Stimulated activated naive CD8-positive, alpha-beta T cell treated with anti-CD3 and anti-CD28 coated beads, Interleukin-15, amount 100 ng/mL, for 72 hours (primary cell): ENCODE results near the gene CDC42EP1.
"Not testable (repeated sequence)": the region's sequence is repeated elsewhere in the genome, so short reads cannot be mapped to it uniquely, and the experiment has no call there.

Experiments
- ATAC-seq: fragments of 150-1000 bp; cut with Tn5 transposase; 2 replicates; pipeline ENCODE4 v1.10.0; 2021; ENCODE audit warnings: mild to moderate bottlenecking, moderate library complexity
- DNase-seq, 2 donors: peaks; one replicate each; pipeline ENCODE4 v3.0.0; 2021 to 2022
- H3K27ac Mint-ChIP-seq, 2 donors: one replicate each; pipeline ENCODE4 v1.8.0; 2022; ENCODE audit warnings: mild to moderate bottlenecking in 2 of 2, mixed read lengths in 2 of 2, moderate library complexity in 2 of 2
- H3K27me3 Mint-ChIP-seq: one replicate; pipeline ENCODE4 v1.8.0; 2022; ENCODE audit warnings: mixed read lengths
- H3K4me1 Mint-ChIP-seq: one replicate; pipeline ENCODE4 v1.8.0; 2022; ENCODE audit warnings: mild to moderate bottlenecking, mixed read lengths
- H3K4me3 Mint-ChIP-seq, 2 donors: one replicate each; pipeline ENCODE4 v1.8.0; 2022; ENCODE audit warnings: mild to moderate bottlenecking in 2 of 2, mixed read lengths in 2 of 2, moderate library complexity in 1 of 2
- H3K9me3 Mint-ChIP-seq, 2 donors: one replicate each; pipeline ENCODE4 v1.8.0; 2022; ENCODE audit warnings: mixed read lengths in 2 of 2

CDC42EP1 gene

GRCh38 chr22:37607010-37607934 lies 47.0 kb downstream of the CDC42EP1 start:
- Mint-ChIP-seq H3K27me3 (no peaks in the 10 kb centered on the region), H3K9me3 (no peaks in the 10 kb centered on the region), H3K27ac (peak overlapping the region; percentile 96), H3K4me1 (peaks cover 62% of the 10 kb centered on the region), H3K4me3 (peak overlapping the region; percentile 88 to 99)
- DNase-seq (peak; percentile 89 to 91), ATAC-seq (peak; percentile 28)

GRCh38 chr22:37607935-37608476 lies 47.7 kb downstream of the CDC42EP1 start:
- Mint-ChIP-seq H3K9me3 (no peaks in the 10 kb centered on the region), H3K27ac (peak overlapping the region; percentile 96), H3K4me1 (peaks cover 67% of the 10 kb centered on the region), H3K27me3 (no peaks in the 10 kb centered on the region), H3K4me3 (peak overlapping the region; percentile 88 to 99)
- ATAC-seq (peak; percentile 5), DNase-seq (no peak)

- Mint-ChIP-seq H3K4me1 (peaks cover 74% of the 10 kb centered on the region), H3K27me3 (no peaks in the 10 kb centered on the region), H3K4me3 (peak within 1 kb of the TSS; percentile 88 to 99), H3K9me3 (no peaks in the 10 kb centered on the region), H3K27ac (peak within 1 kb of the TSS; percentile 96)
- DNase-seq: peak; percentile 94 to 99
- peak; percentile 90 for ATAC-seq
These were observed 48.4 kb downstream of the CDC42EP1 start, which contains the start of gene GGA1 for GRCh38 chr22:37608477-37609239. TSS of gene GGA1 (plus strand) at chr22:37608834. CDS start at chr22:37608861, 27 bp downstream.

- H3K9me3 Mint-ChIP-seq: no peaks in the 10 kb centered on the region
- H3K27me3 Mint-ChIP-seq: no peaks in the 10 kb centered on the region
- ATAC-seq: no peak
- peaks cover 68% of the 10 kb centered on the region for H3K4me1 Mint-ChIP-seq
- H3K27ac Mint-ChIP-seq: peak overlapping the region; percentile 91 to 93
- H3K4me3 Mint-ChIP-seq: peak overlapping the region; percentile 88 to 99
- DNase-seq: no peak
These were observed 49.2 kb downstream of the CDC42EP1 start for GRCh38 chr22:37609240-37610152.

GRCh38 chr22:37610153-37610475 lies 49.8 kb downstream of the CDC42EP1 start:
- not testable (repeated sequence) for ATAC-seq, H3K27me3 Mint-ChIP-seq, DNase-seq, H3K9me3 Mint-ChIP-seq
- peak overlapping the region; percentile 91 to 93 for H3K27ac Mint-ChIP-seq
- peaks cover 61% of the 10 kb centered on the region for H3K4me1 Mint-ChIP-seq
- H3K4me3 Mint-ChIP-seq: peak overlapping the region; percentile 88 to 99

- peak overlapping the region in 1 of 2 donors; percentile 42 for H3K27ac Mint-ChIP-seq
- H3K4me3 Mint-ChIP-seq: peak overlapping the region; percentile 88 to 99
- DNase-seq (no peak), ATAC-seq (no peak)
- H3K4me1 Mint-ChIP-seq: peaks cover 56% of the 10 kb centered on the region
- H3K9me3 Mint-ChIP-seq: no peaks in the 10 kb centered on the region
- no peaks in the 10 kb centered on the region for H3K27me3 Mint-ChIP-seq
These were observed 50.3 kb downstream of the CDC42EP1 start for GRCh38 chr22:37610480-37611129.

DNA sequence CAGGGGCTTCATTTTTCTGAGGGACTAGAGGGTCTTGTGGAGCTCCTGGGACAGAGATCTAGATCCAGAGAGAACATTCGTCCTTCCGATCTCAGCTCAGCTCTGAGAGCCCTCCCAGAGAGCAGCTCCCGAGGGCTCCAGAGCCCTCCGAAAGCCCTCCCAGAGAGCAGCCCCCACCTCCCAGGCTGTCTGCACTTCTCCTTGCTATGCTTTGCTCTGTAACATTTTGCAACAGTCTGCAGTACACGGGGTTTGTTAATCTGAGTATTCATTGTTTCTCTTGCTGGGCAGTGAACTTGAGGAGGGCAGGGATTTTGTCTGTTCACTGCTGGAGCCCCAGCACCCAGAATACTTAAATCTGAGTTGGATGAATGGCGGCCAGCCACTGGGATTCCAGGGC lies 50.9 kb downstream of the CDC42EP1 start:
- Mint-ChIP-seq H3K4me3 (peak overlapping the region in 1 of 2 donors; percentile 26), H3K9me3 (no peaks in the 10 kb centered on the region), H3K27ac (peak overlapping the region in 1 of 2 donors; percentile 5), H3K4me1 (peaks cover 52% of the 10 kb centered on the region), H3K27me3 (no peaks in the 10 kb centered on the region)
- ATAC-seq: no peak
- DNase-seq: no peak

DNA sequence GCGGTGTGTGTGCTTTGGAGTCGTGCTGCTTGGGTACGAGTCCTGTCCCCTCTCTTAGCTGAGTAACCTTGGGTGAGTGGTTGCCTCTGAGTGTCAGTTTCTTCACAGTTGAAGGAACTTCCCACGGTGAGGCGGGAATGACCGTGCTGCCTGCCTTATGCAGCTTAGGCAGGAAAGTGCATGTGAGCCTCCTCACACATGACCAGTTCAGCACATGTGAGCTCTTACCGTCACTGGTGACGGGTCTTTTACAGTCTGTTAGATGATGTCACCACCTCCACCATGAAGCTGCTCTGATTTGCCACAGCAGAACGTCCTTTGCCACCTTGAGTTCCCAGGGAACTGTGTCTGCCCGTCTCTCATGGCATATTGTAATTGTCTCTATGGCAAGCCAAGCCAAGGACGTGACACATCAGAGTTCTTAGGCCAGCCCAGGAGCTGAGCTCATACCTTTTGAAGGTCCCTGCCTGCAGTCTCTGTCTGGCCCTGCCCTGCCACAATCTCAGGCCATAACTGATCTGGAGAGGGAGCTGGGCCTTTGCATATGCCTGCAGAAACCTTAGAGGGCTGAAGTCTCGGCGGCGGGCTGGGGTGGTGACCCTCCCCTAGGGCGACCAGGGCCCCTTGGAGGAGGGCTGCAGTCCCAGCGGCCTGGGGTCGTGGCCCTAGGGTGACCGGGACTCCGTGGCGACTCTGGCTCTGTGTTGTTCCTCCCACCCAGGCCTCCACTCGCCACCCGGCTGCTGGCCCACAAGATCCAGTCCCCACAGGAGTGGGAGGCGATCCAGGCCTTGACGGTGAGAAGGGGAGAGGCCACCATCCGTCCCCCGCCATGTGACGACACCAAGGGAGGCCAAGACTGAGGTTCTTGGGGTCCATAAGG lies 56.2 kb downstream of the CDC42EP1 start:
- no peak overlapping the region for H3K27ac Mint-ChIP-seq
- no peaks in the 10 kb centered on the region for H3K27me3 Mint-ChIP-seq
- peaks cover 13% of the 10 kb centered on the region for H3K4me1 Mint-ChIP-seq
- DNase-seq (no peak), ATAC-seq (peak; percentile 33)
- no peaks in the 10 kb centered on the region for H3K9me3 Mint-ChIP-seq
- no peak overlapping the region for H3K4me3 Mint-ChIP-seq

DNA sequence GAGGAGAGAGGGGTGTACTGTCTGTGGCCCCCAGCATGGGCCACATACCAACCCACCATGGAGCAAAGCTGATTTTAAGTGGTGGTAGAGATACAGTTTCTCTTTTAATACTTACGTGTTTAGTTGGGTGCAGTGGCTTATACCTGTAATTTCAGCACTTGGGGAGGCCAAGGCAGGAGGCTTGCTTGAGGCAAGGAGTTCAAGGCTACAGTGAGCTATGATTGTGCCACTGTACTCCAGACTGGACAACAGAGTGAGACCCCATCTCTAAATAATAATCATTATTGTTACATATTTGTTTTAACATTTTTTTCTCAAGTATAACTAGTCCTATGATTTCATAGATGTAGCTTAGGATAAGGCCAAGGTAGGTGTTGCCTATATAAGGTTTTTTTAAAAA lies 57.2 kb downstream of the CDC42EP1 start:
- Mint-ChIP-seq H3K27me3 (no peaks in the 10 kb centered on the region), H3K9me3 (no peaks in the 10 kb centered on the region), H3K27ac (no peak overlapping the region), H3K4me1 (peaks cover 12% of the 10 kb centered on the region), H3K4me3 (no peak overlapping the region)
- ATAC-seq (no peak), DNase-seq (no peak)

DNA sequence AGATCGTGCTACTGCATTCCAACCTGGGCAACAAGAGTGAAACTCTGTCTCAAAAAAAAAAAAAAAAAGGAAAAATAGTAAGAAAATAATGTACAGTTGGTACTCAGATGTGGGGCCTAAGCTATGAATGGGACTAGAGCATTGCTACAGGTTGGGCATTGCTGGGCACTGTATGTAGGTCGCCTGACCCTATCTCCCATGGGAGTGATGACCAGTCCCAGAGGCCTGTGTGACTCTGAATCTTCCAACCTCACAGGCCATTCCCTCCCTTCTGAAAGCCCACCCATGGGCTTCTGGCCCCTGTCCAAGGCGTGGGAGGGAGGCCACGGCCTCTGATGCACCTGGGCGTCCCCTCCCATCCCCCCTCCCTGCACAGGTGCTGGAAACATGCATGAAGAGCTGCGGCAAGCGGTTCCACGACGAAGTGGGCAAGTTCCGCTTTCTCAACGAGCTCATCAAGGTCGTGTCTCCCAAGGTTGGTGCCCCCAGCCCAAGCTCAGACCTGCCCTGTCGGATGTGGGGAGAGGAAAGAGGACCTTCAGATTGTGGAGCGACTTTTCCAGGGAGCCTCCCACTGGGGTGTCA lies 57.9 kb downstream of the CDC42EP1 start:
- no peak overlapping the region for H3K27ac Mint-ChIP-seq
- ATAC-seq (no peak), DNase-seq (no peak)
- H3K9me3 Mint-ChIP-seq: no peaks in the 10 kb centered on the region
- no peak overlapping the region for H3K4me3 Mint-ChIP-seq
- H3K4me1 Mint-ChIP-seq: peaks cover 12% of the 10 kb centered on the region
- H3K27me3 Mint-ChIP-seq: no peaks in the 10 kb centered on the region

DNA sequence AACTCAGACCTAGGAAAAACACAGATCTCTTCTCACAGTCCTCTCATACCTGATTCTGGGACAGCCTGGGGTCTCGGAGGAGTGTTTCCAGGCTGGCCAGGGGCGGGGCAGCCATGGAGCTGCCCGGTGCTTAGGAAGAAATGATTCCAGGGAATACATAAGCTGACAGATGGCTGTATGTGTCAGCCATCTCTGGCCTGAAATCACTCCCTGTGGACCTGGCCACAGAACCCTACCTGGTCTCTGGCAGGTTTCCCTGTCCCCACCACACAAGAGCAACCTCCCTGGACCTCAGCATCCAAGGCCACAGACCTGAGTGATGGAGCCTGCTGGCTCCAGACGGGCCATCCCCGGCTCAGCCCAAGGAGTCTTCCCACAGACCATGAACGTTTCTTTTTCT lies 58.4 kb downstream of the CDC42EP1 start:
- no peak for ATAC-seq
- peaks cover 11% of the 10 kb centered on the region for H3K4me1 Mint-ChIP-seq
- no peak for DNase-seq
- no peak overlapping the region for H3K4me3 Mint-ChIP-seq
- no peaks in the 10 kb centered on the region for H3K27me3 Mint-ChIP-seq
- peak overlapping the region in 1 of 2 donors; percentile 71 for H3K27ac Mint-ChIP-seq
- H3K9me3 Mint-ChIP-seq: no peaks in the 10 kb centered on the region
